IPS-18c (cell line): ENCODE results near the gene RPUSD1.

Source experiments
- H3K4me3 ChIP-seq: 2 replicates; pipeline ENCODE4 v1.7.0; 2013; ENCODE audit warnings: low read depth, mild to moderate bottlenecking, low read length, moderate library complexity; ENCODE audit not compliant: insufficient read depth
- H3K9me3 ChIP-seq: one replicate; pipeline ENCODE4 v1.6.1; 2013; ENCODE audit warnings: mild to moderate bottlenecking, low read length, moderate library complexity; ENCODE audit not compliant: control insufficient read depth, insufficient read depth

The RPUSD1 gene

GRCh38 chr16:802914-803753 lies 15.0 kb upstream of the RPUSD1 start:
- Histone ChIP-seq H3K9me3 (no peaks in the 10 kb centered on the region), H3K4me3 (no peak overlapping the region)

- no peaks in the 10 kb centered on the region for H3K9me3 ChIP-seq
Observed at GRCh38 chr16:802461-802860, 14.3 kb upstream of the RPUSD1 start.

GRCh38 chr16:801584-802363 lies 13.6 kb upstream of the RPUSD1 start:
- no peak overlapping the region for H3K4me3 ChIP-seq
- H3K9me3 ChIP-seq = no peaks in the 10 kb centered on the region

More at GRCh38 chr16:802461-802860, 14.3 kb upstream of the RPUSD1 start:
- H3K4me3 ChIP-seq = no peak overlapping the region

- Histone ChIP-seq H3K4me3 (no peak overlapping the region; the same call in 1 of the 2 replicates), H3K9me3 (no peaks in the 10 kb centered on the region)
Observed at GRCh38 chr16:800834-801511, 12.8 kb upstream of the RPUSD1 start.

GRCh38 chr16:799948-800833 lies 12.0 kb upstream of the RPUSD1 start, which contains the start of gene GNG13:
TSS of gene GNG13 (minus strand) at chr16:800734. CDS start at chr16:799077, 1,657 bp downstream.
- Histone ChIP-seq H3K4me3 (peak within 1 kb of the TSS; percentile 44; the same call in 1 of the 2 replicates), H3K9me3 (no peaks in the 10 kb centered on the region)

- H3K4me3 ChIP-seq = no peak overlapping the region
- H3K9me3 ChIP-seq = no peaks in the 10 kb centered on the region
Observed at GRCh38 chr16:799111-799947, 11.1 kb upstream of the RPUSD1 start.

- no peaks in the 10 kb centered on the region for H3K9me3 ChIP-seq
- H3K4me3 ChIP-seq = no peak overlapping the region
Observed at GRCh38 chr16:798666-799065, 10.5 kb upstream of the RPUSD1 start.

GRCh38 chr16:797686-798085 lies 9.5 kb upstream of the RPUSD1 start:
- H3K4me3 ChIP-seq = no peak overlapping the region
- no peaks in the 10 kb centered on the region for H3K9me3 ChIP-seq

GRCh38 chr16:797120-797420 lies 8.9 kb upstream of the RPUSD1 start:
- H3K4me3 ChIP-seq = no peak overlapping the region
- H3K9me3 ChIP-seq = no peaks in the 10 kb centered on the region

GRCh38 chr16:796296-797119 lies 8.3 kb upstream of the RPUSD1 start:
- Histone ChIP-seq H3K9me3 (no peaks in the 10 kb centered on the region), H3K4me3 (no peak overlapping the region)

GRCh38 chr16:795580-796229 lies 7.5 kb upstream of the RPUSD1 start:
- H3K4me3 ChIP-seq = no peak overlapping the region
- no peaks in the 10 kb centered on the region for H3K9me3 ChIP-seq

- H3K9me3 ChIP-seq = no peaks in the 10 kb centered on the region
- H3K4me3 ChIP-seq = no peak overlapping the region
Observed at GRCh38 chr16:794853-795466, 6.8 kb upstream of the RPUSD1 start.

GRCh38 chr16:794091-794822 lies 6.1 kb upstream of the RPUSD1 start:
- Histone ChIP-seq H3K4me3 (no peak overlapping the region), H3K9me3 (no peaks in the 10 kb centered on the region)

- Histone ChIP-seq H3K4me3 (no peak overlapping the region), H3K9me3 (no peaks in the 10 kb centered on the region)
Observed at GRCh38 chr16:793414-793813, 5.2 kb upstream of the RPUSD1 start.
